ENCODE measurements around the gene SMAD7. TPM values are rescaled to one million over a fixed set of nuclear protein-coding genes. Genes with fewer than 3 reads are reported as not detected.

The SMAD7 gene
- total RNA-seq, 2 experiments from 2014 or later: 244 to 254 TPM

DNA sequence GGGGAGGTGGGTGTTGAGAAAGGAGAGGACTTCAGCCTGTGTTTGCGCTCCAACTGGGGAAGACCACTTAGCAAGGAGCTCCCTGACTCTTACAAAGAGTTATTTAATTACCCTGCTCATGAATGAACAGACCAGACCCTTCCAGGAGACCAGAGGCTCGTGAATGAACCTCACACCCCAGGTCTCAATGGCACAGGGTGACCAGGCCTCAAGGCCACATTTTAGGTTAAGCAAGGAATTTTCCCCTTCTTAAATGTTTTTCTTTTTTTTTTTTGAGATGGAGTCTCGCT is 25.3 kb downstream of the SMAD7 start:
- no peak overlapping the region for H3K4me3 Mint-ChIP-seq
- CTCF ChIA-PET: interaction anchor here (0.9 to 1.4 kb wide), 2 partner anchors 15 to 29 kb away, joined by 3 read pairs; no protein-coding TSS in a partner anchor

GRCh38 chr18:48924630-48925490 is 25.9 kb downstream of the SMAD7 start:
- H3K27me3 Mint-ChIP-seq: no peaks in the 10 kb centered on the region
- ATAC-seq (ENCODE audit: poor library complexity) (no peak), DNase-seq (peak in 1 of 14 experiments; percentile 4)
- H3K9me3 Mint-ChIP-seq: no peaks in the 10 kb centered on the region
- Histone ChIP-seq H3K4me3 (ENCODE audit: low read length) (no peak overlapping the region), H3K27me3 (ENCODE audit: control insufficient read depth in 1 of 2, insufficient read depth in 2 of 2, low read length in 2 of 2) (no peaks in the 10 kb centered on the region), H3K4me1 (ENCODE audit: insufficient read depth, low read length) (peaks cover 85% of the 10 kb centered on the region), H3K9me3 (ENCODE audit: control insufficient read depth in 1 of 2, insufficient read depth in 1 of 2, low read length in 2 of 2) (no peaks in the 10 kb centered on the region), H3K27ac (ENCODE audit: low read depth in 1 of 2, low read length in 2 of 2) (no peak overlapping the region), H3K36me3 (ENCODE audit: insufficient read depth, low read length) (peaks cover 15% of the 10 kb centered on the region)
- peak overlapping the region; percentile 74 for H3K27ac Mint-ChIP-seq
- TF ChIP-seq, protein P1, sequence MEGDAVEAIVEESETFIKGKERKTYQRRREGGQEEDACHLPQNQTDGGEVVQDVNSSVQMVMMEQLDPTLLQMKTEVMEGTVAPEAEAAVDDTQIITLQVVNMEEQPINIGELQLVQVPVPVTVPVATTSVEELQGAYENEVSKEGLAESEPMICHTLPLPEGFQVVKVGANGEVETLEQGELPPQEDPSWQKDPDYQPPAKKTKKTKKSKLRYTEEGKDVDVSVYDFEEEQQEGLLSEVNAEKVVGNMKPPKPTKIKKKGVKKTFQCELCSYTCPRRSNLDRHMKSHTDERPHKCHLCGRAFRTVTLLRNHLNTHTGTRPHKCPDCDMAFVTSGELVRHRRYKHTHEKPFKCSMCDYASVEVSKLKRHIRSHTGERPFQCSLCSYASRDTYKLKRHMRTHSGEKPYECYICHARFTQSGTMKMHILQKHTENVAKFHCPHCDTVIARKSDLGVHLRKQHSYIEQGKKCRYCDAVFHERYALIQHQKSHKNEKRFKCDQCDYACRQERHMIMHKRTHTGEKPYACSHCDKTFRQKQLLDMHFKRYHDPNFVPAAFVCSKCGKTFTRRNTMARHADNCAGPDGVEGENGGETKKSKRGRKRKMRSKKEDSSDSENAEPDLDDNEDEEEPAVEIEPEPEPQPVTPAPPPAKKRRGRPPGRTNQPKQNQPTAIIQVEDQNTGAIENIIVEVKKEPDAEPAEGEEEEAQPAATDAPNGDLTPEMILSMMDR (IDR thresholded peaks at IDR 0.05): no peak
- peaks cover 49% of the 10 kb centered on the region for H3K36me3 Mint-ChIP-seq (ENCODE audit: low read depth)
- H3K4me3 Mint-ChIP-seq: peak overlapping the region; percentile 71
- ChIA-PET CTCF (interaction anchor here (0.9 to 1.4 kb wide), 2 partner anchors 16 to 29 kb away, joined by 3 read pairs; no protein-coding TSS in a partner anchor), POLR2A (interaction anchor here (0.8 to 3.9 kb wide), 6 partner anchors 9 to 143 kb away, joined by 3 to 20 read pairs (median 4); no protein-coding TSS in a partner anchor)
- peaks cover 85% of the 10 kb centered on the region for H3K4me1 Mint-ChIP-seq (ENCODE audit: low read depth)
- intact Hi-C loops (cut with DNase I, micrococcal nuclease): loop anchor here in 1 of 2 experiments (10.0 kb wide), 1 partner anchor 50 kb away; no protein-coding TSS in a partner anchor

More for the DNA sequence above, 25.3 kb downstream of the SMAD7 start:
- TF ChIP-seq, protein P1 (IDR thresholded peaks at IDR 0.05): no peak
- H3K4me3 ChIP-seq (ENCODE audit: low read length): no peak overlapping the region
- intact Hi-C loops (cut with DNase I, micrococcal nuclease): loop anchor here in 1 of 2 experiments (10.0 kb wide), 1 partner anchor 49 kb away; no protein-coding TSS in a partner anchor
- Mint-ChIP-seq H3K9me3 (no peaks in the 10 kb centered on the region), H3K4me1 (ENCODE audit: low read depth) (peaks cover 86% of the 10 kb centered on the region), H3K27ac (peak overlapping the region; percentile 74), H3K36me3 (ENCODE audit: low read depth) (peaks cover 43% of the 10 kb centered on the region), H3K27me3 (no peaks in the 10 kb centered on the region)
- no peak overlapping the region for H3K27ac ChIP-seq (ENCODE audit: low read depth in 1 of 2, low read length in 2 of 2)
- POLR2A ChIA-PET: interaction anchor here (0.8 to 3.9 kb wide), 5 partner anchors 9 to 143 kb away, joined by 3 to 20 read pairs (median 3); no protein-coding TSS in a partner anchor
- peaks cover 91% of the 10 kb centered on the region for H3K4me1 ChIP-seq (ENCODE audit: insufficient read depth, low read length)
- DNase-seq (peak in 1 of 14 experiments; percentile 2), ATAC-seq (ENCODE audit: poor library complexity) (no peak)
- no peaks in the 10 kb centered on the region for H3K9me3 ChIP-seq (ENCODE audit: control insufficient read depth in 1 of 2, insufficient read depth in 1 of 2, low read length in 2 of 2)
- peaks cover 12% of the 10 kb centered on the region for H3K36me3 ChIP-seq (ENCODE audit: insufficient read depth, low read length)
- H3K27me3 ChIP-seq (ENCODE audit: control insufficient read depth in 1 of 2, insufficient read depth in 2 of 2, low read length in 2 of 2): no peaks in the 10 kb centered on the region

GRCh38 chr18:48923746-48924629 is 26.8 kb downstream of the SMAD7 start:
- intact Hi-C loops (cut with DNase I, micrococcal nuclease): loop anchor here in 1 of 2 experiments (10.0 kb wide), 1 partner anchor 51 kb away; no protein-coding TSS in a partner anchor

More at GRCh38 chr18:48923746-48924629, 26.8 kb downstream of the SMAD7 start:
- Mint-ChIP-seq H3K27ac (peak overlapping the region; percentile 74), H3K4me3 (peak overlapping the region; percentile 79), H3K36me3 (ENCODE audit: low read depth) (peaks cover 54% of the 10 kb centered on the region), H3K27me3 (no peaks in the 10 kb centered on the region), H3K9me3 (no peaks in the 10 kb centered on the region), H3K4me1 (ENCODE audit: low read depth) (peaks cover 84% of the 10 kb centered on the region)
- H3K4me1 ChIP-seq (ENCODE audit: insufficient read depth, low read length): peaks cover 76% of the 10 kb centered on the region
- ChIA-PET CTCF (no interaction called here), POLR2A (interaction anchor here (0.6 to 3.9 kb wide), 4 partner anchors 10 to 34 kb away, joined by 3 to 20 read pairs (median 8); no protein-coding TSS in a partner anchor)
- TF ChIP-seq, protein P1 (IDR thresholded peaks at IDR 0.05): no peak
- no peak overlapping the region for H3K27ac ChIP-seq (ENCODE audit: low read depth in 1 of 2, low read length in 2 of 2)
- peaks cover 20% of the 10 kb centered on the region for H3K36me3 ChIP-seq (ENCODE audit: insufficient read depth, low read length)
- no peaks in the 10 kb centered on the region for H3K9me3 ChIP-seq (ENCODE audit: control insufficient read depth in 1 of 2, insufficient read depth in 1 of 2, low read length in 2 of 2)
- H3K4me3 ChIP-seq (ENCODE audit: low read length): no peak overlapping the region
- H3K27me3 ChIP-seq (ENCODE audit: control insufficient read depth in 1 of 2, insufficient read depth in 2 of 2, low read length in 2 of 2): no peaks in the 10 kb centered on the region
- DNase-seq (peak in 1 of 14 experiments; percentile 3), ATAC-seq (ENCODE audit: poor library complexity) (no peak)
